K562 (cell line): ENCODE results near the gene KRAS. TPM values are rescaled to one million over a fixed set of nuclear protein-coding genes. Genes with fewer than 3 reads are reported as not detected.

Experiments used
- CCNT2 ChIP-seq: IDR thresholded peaks from 2 replicates; pipeline ENCODE4 v1.6.1; 2011; ENCODE audit warnings: borderline replicate concordance, low read depth, mild to moderate bottlenecking, moderate library complexity, mixed read lengths, low read length; ENCODE audit not compliant: insufficient read length; ENCODE audit errors: extremely low read depth
- ELF1 ChIP-seq: fragments of 200-800 bp; sonication (Bioruptor generic); IDR thresholded peaks from 2 replicates; pipeline ENCODE4 v1.6.1; 2016; ENCODE audit warnings: missing genetic modification characterization, missing compliant biosample characterization
- KDM5B ChIP-seq: fragments of 200-600 bp; sonication (generic); IDR thresholded peaks from 2 replicates; pipeline ENCODE4 v1.6.1; 2012; ENCODE audit warnings: low read depth, mild to moderate bottlenecking, moderate library complexity, low read length, control low read depth, inconsistent platforms; ENCODE audit not compliant: insufficient replicate concordance
- MLLT1 ChIP-seq, 2 experiments: fragments of 450-650 bp; IDR thresholded peaks; 2 replicates each; pipeline ENCODE4 v1.6.1; 2016
- NCOA6 ChIP-seq: fragments of 450-650 bp; IDR thresholded peaks from 2 replicates; pipeline ENCODE4 v1.6.1; 2017; ENCODE audit warnings: mild to moderate bottlenecking
- RBBP5 ChIP-seq: fragments of 200-600 bp; sonication (generic); IDR thresholded peaks from 2 replicates; pipeline ENCODE4 v1.6.1; 2012; ENCODE audit warnings: borderline replicate concordance, mild to moderate bottlenecking, low read length, control low read depth, inconsistent platforms; ENCODE audit not compliant: insufficient read depth, poor library complexity, severe bottlenecking
- SIN3A ChIP-seq, 2 experiments: fragments of 150-350 bp in 1 of 2; IDR thresholded peaks; 2 replicates each; pipeline ENCODE4 v1.6.1; 2011 to 2016; ENCODE audit warnings: borderline replicate concordance in 2 of 2, low read depth in 2 of 2, low read length in 2 of 2, mild to moderate bottlenecking in 2 of 2, moderate library complexity in 2 of 2; ENCODE audit not compliant: control insufficient read depth in 1 of 2
- ZBTB17 ChIP-seq: fragments of 450-650 bp; formaldehyde crosslinking; IDR thresholded peaks from 2 replicates; pipeline ENCODE4 v1.4.0; 2020; ENCODE audit warnings: mild to moderate bottlenecking
- ZBTB40 ChIP-seq, 2 experiments: fragments of 450-650 bp in 1 of 2; sonication (generic) in 1 of 2; formaldehyde crosslinking in 1 of 2; IDR thresholded peaks; 2 replicates each; pipeline versions ENCODE4 v1.7.1 to v1.9.0; 2016 to 2022; ENCODE audit warnings: inconsistent platforms in 1 of 2, mild to moderate bottlenecking in 1 of 2, missing genetic modification reagents in 1 of 2
- ZFP36 ChIP-seq: fragments of 150-350 bp; IDR thresholded peaks from 2 replicates; pipeline ENCODE4 v1.6.1; 2018; ENCODE audit warnings: low read length, low read depth; ENCODE audit not compliant: partially characterized antibody
- polyA plus RNA-seq, 8 experiments: library from polyadenylated mRNA; depleted of rRNA in 4 of 8; stranded (reverse) in 5 of 8; unstranded in 3 of 8; fragments of >200 nt; fragmentation: Nextera tagmentation in 2 of 8; fragmentation: Illumina TruSeq in 1 of 8; extraction: Ambion mirVana in 2 of 8; extraction: Trizol in 1 of 8; gene quantifications; 2 replicates each; pipeline versions ENCODE4 v1.2.1 to v1.2.3, GENCODE V29; 2011 to 2014; ENCODE audit warnings: inconsistent platforms in 1 of 8, missing spikeins in 1 of 8
- total RNA-seq, 7 experiments: library from RNA; depleted of rRNA in 6 of 7; stranded (reverse); fragments of >200 nt in 6 of 7; fragmentation: Illumina TruSeq in 2 of 7; extraction: Trizol in 2 of 7; gene quantifications; 2 replicates each; pipeline versions ENCODE4 v1.2.1 to v1.2.3, GENCODE V29; 2011 to 2021; ENCODE audit warnings: low replicate concordance in 1 of 7
- TF ChIP-seq, protein P1 (sequence below), 2 experiments: IDR thresholded peaks; 2 replicates each; pipeline ENCODE4 v1.6.1; 2012; ENCODE audit warnings: improper control_type of control experiment in 2 of 2, low read depth in 2 of 2, low read length in 2 of 2, borderline replicate concordance in 1 of 2

KRAS gene
- total and polyA plus RNA-seq, 9 of the 15 experiments (the other 6 are each of a cell fraction or from before 2014, with no cell fraction given), result 7.2 to 21.2 (median 12.7) TPM

- TF ChIP-seq ZBTB40 (IDR thresholded peaks at IDR 0.05) (0 out of 2 replicates have a peak, but pooled peaks have one; percentile 36), ZBTB40 (CRISPR knock-in tag; IDR thresholded peaks at IDR 0.05) (no peak), NCOA6 (no peak), ZFP36 (no peak), ELF1 (tag) (peak; percentile 24; the same call in 1 of the 2 replicates), MLLT1 (IDR thresholded peaks at IDR 0.05) (0 out of 4 replicates have a peak, but pooled peaks of 1 of the 2 experiments have one; percentile 14), RBBP5 (peak; percentile 16), SIN3A (IDR thresholded peaks at IDR 0.05; ENCODE audit: borderline replicate concordance in 2 of 2, control insufficient read depth in 1 of 2, low read depth in 2 of 2, low read length in 2 of 2) (0 out of 4 replicates have a peak, but pooled peaks of 1 of the 2 experiments have one; percentile 1), ZBTB17 (CRISPR knock-in tag) (peak; percentile 83), KDM5B (peak; percentile 15), CCNT2 (no peak)
- TF ChIP-seq, protein P1, sequence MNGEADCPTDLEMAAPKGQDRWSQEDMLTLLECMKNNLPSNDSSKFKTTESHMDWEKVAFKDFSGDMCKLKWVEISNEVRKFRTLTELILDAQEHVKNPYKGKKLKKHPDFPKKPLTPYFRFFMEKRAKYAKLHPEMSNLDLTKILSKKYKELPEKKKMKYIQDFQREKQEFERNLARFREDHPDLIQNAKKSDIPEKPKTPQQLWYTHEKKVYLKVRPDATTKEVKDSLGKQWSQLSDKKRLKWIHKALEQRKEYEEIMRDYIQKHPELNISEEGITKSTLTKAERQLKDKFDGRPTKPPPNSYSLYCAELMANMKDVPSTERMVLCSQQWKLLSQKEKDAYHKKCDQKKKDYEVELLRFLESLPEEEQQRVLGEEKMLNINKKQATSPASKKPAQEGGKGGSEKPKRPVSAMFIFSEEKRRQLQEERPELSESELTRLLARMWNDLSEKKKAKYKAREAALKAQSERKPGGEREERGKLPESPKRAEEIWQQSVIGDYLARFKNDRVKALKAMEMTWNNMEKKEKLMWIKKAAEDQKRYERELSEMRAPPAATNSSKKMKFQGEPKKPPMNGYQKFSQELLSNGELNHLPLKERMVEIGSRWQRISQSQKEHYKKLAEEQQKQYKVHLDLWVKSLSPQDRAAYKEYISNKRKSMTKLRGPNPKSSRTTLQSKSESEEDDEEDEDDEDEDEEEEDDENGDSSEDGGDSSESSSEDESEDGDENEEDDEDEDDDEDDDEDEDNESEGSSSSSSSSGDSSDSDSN (IDR thresholded peaks at IDR 0.05; ENCODE audit: borderline replicate concordance in 1 of 2, low read depth in 2 of 2, low read length in 2 of 2), result 0 out of 4 replicates have a peak, but pooled peaks of 1 of the 2 experiments have one; percentile 35
- TF ChIP-seq, all 486 proteins: peak for 10
Observed at GRCh38 chr12:25249931-25250738, 594 bp downstream of the KRAS start (continued).
